Gastroesophageal sphincter (tissue), 2 donors: Measurements from ENCODE around the gene PDIA5.

ENCODE experiments used
- POLR2A ChIP-seq, 2 donors: fragments of 450-650 bp; IDR thresholded peaks; one replicate each; pipeline ENCODE4 v1.6.1; 2017; ENCODE audit warnings: antibody characterized with exemption in 2 of 2, mild to moderate bottlenecking in 2 of 2, moderate library complexity in 1 of 2
- POLR2AphosphoS5 ChIP-seq: sonication (generic); formaldehyde crosslinking; IDR thresholded peaks from one replicate; pipeline ENCODE4 v1.6.1; 2017; ENCODE audit warnings: antibody characterized with exemption

GRCh38 chr3:123026565-123027291, 40.1 kb upstream of the PDIA5 start:
- TF ChIP-seq POLR2A (IDR thresholded peaks at IDR 0.05), result no peak
- no peak for TF ChIP-seq POLR2AphosphoS5
